HepG2 (cell line): ENCODE data around the gene OR6V1. TPM values are rescaled to one million over a fixed set of nuclear protein-coding genes. Genes with fewer than 3 reads are reported as not detected.

Source experiments
- ARID5B ChIP-seq: IDR thresholded peaks from 2 replicates; pipeline ENCODE4 v1.4.0; 2020; ENCODE audit warnings: mild to moderate bottlenecking, missing genetic modification reagents
- HDAC6 ChIP-seq: fragments of 200-600 bp; sonication (generic); IDR thresholded peaks from 2 replicates; pipeline ENCODE4 v1.7.0; 2017; ENCODE audit warnings: mild to moderate bottlenecking, antibody characterized with exemption, low read length, low read depth
- JARID2 ChIP-seq: sonication (generic); formaldehyde crosslinking; IDR thresholded peaks from 2 replicates; pipeline ENCODE4 v1.8.1; 2023; ENCODE audit warnings: missing genetic modification reagents, inconsistent platforms; ENCODE audit not compliant: insufficient replicate concordance
- KAT7 ChIP-seq: IDR thresholded peaks from 2 replicates; pipeline ENCODE4 v1.6.1; 2018; ENCODE audit warnings: borderline replicate concordance, missing compliant biosample characterization
- KLF16 ChIP-seq, 2 experiments: sonication (generic) in 1 of 2; formaldehyde crosslinking in 1 of 2; IDR thresholded peaks; 2 replicates each; pipeline versions ENCODE4 v1.6.1 to v1.8.0; 2016 to 2023; ENCODE audit warnings: missing genetic modification reagents in 2 of 2, missing compliant biosample characterization in 1 of 2
- MAFK ChIP-seq, 2 experiments: IDR thresholded peaks in 1 of 2; conservative IDR thresholded peaks in 1 of 2; 2 replicates each; pipeline ENCODE4 v1.6.1; 2011; ENCODE audit warnings: improper control_type of control experiment in 2 of 2, low read length in 2 of 2
- NFE2L2 ChIP-seq: fragments of 150-350 bp; IDR thresholded peaks from 2 replicates; pipeline ENCODE4 v1.6.1; 2014; ENCODE audit warnings: low read length
- RAD21 ChIP-seq: fragments of 450-650 bp; formaldehyde crosslinking; IDR thresholded peaks from 2 replicates; pipeline ENCODE4 v1.5.0; 2020; ENCODE audit warnings: mild to moderate bottlenecking
- XRCC5 ChIP-seq: fragments of 200-400 bp; formaldehyde crosslinking; optimal IDR thresholded peaks from 2 replicates; pipeline ENCODE3; 2017; ENCODE audit warnings: mild to moderate bottlenecking, low read length
- ZBTB21 ChIP-seq: sonication (generic); formaldehyde crosslinking; IDR thresholded peaks from 2 replicates; pipeline ENCODE4 v1.4.0; 2020; ENCODE audit warnings: missing genetic modification reagents
- ZBTB43 ChIP-seq: sonication (generic); formaldehyde crosslinking; conservative IDR thresholded peaks from 2 replicates; pipeline ENCODE4 v1.4.0; 2020; ENCODE audit warnings: missing genetic modification reagents
- ZNF547 ChIP-seq: sonication (generic); formaldehyde crosslinking; IDR thresholded peaks from 2 replicates; pipeline ENCODE4 v1.5.1; 2020; ENCODE audit warnings: mild to moderate bottlenecking, missing genetic modification reagents
- polyA plus RNA-seq, 8 experiments: library from polyadenylated mRNA; depleted of rRNA in 3 of 8; stranded (reverse) in 7 of 8; unstranded in 1 of 8; fragments of >200 nt; fragmentation: Illumina TruSeq in 4 of 8; extraction: Trizol in 4 of 8; gene quantifications; 2 replicates each; pipeline versions ENCODE4 v1.2.1 to v1.2.3, GENCODE V29; 2011 to 2016; ENCODE audit warnings: low read depth in 4 of 8, missing spikeins in 1 of 8, mixed read lengths in 1 of 8; ENCODE audit not compliant: insufficient read depth in 1 of 8
- total RNA-seq, 5 experiments: library from RNA; depleted of rRNA; stranded (reverse); fragments of >200 nt; fragmentation: Illumina TruSeq; extraction: Trizol; gene quantifications; 2 replicates each; pipeline ENCODE4 v1.2.3, GENCODE V29; 2016; ENCODE audit warnings: low read depth in 1 of 5

Gene OR6V1
- total and polyA plus RNA-seq, 2 of the 13 experiments (the other 11 are each of a cell fraction or from before 2014, with no cell fraction given): not detected

- TF ChIP-seq MAFK (conservative IDR thresholded peaks at IDR 0.05 in 1 of 2, IDR thresholded peaks at IDR 0.05 in 1 of 2; ENCODE audit: low read length in 2 of 2) (peak; percentile 93 to 95), ZBTB43 (CRISPR knock-in tag) (no peak), XRCC5 (peak; percentile 51), KLF16 (CRISPR knock-in tag; IDR thresholded peaks at IDR 0.05) (0 out of 4 replicates have a peak, but pooled peaks of 1 of the 2 experiments have one; percentile 28), HDAC6 (no peak), ZBTB21 (no peak), ARID5B (CRISPR knock-in tag) (0 out of 2 replicates have a peak, but pooled peaks have one; percentile 11), RAD21 (CRISPR knock-in tag) (peak; percentile 84), KAT7 (CRISPR knock-in tag) (no peak), JARID2 (CRISPR knock-in tag) (peak; percentile 36), NFE2L2 (no peak), ZNF547 (0 out of 2 replicates have a peak, but pooled peaks have one; percentile 23)
Observed at GRCh38 chr7:143008007-143008901, 43.9 kb upstream of the OR6V1 start (continued).
